Muscle of leg (tissue), 16 donors: Measurements from ENCODE around the gene KCNH2. TPM values are rescaled to one million over a fixed set of nuclear protein-coding genes. Genes with fewer than 3 reads are reported as not detected.
"Not testable (repeated sequence)": the region's sequence is repeated elsewhere in the genome, so short reads cannot be mapped to it uniquely, and the experiment has no call there.

ENCODE experiments used
- DNase-seq: peaks from one replicate; pipeline ENCODE4 v3.0.0; 2013
- H3K27ac ChIP-seq: one replicate; pipeline ENCODE4 v1.5.1; 2013; ENCODE audit warnings: mild to moderate bottlenecking, low read length, control low read depth
- H3K27me3 ChIP-seq: one replicate; pipeline ENCODE4 v1.6.1; 2013; ENCODE audit warnings: low read length; ENCODE audit not compliant: control insufficient read depth, insufficient read depth
- H3K36me3 ChIP-seq: one replicate; pipeline ENCODE4 v1.6.1; 2013; ENCODE audit warnings: low read length; ENCODE audit not compliant: control insufficient read depth, insufficient read depth
- H3K4me1 ChIP-seq: one replicate; pipeline ENCODE4 v1.6.1; 2013; ENCODE audit warnings: low read length; ENCODE audit not compliant: control insufficient read depth, insufficient read depth
- H3K4me3 ChIP-seq: one replicate; pipeline ENCODE4 v1.5.1; 2013; ENCODE audit warnings: low read length, control low read depth
- H3K9me3 ChIP-seq: replicated peaks from 2 replicates; pipeline ENCODE4 v1.6.1; 2013; ENCODE audit warnings: low read depth, low read length; ENCODE audit not compliant: control insufficient read depth
- WGBS: methylation state at CpG from one replicate; pipeline ENCODE4 v1.1.5; 2013; ENCODE audit warnings: missing lambda C conversion rate; ENCODE audit not compliant: insufficient coverage; 5-methylcytosine and 5-hydroxymethylcytosine counted together
- long read RNA-seq, 11 donors: transcript quantifications; one replicate each; lab custom pipeline, GENCODE V29; 2026
- polyA plus RNA-seq, 8 donors: library from polyadenylated mRNA; unstranded; fragments of 120-200 nt; gene quantifications; one replicate each; pipeline versions ENCODE4 v1.2.1 to v1.2.3, GENCODE V29; 2013; ENCODE audit warnings: inconsistent platforms in 1 of 8, low replicate concordance in 1 of 8; ENCODE audit not compliant: insufficient read length in 8 of 8, insufficient read depth in 1 of 8
- total RNA-seq: library from RNA; stranded (reverse); fragments of 120-200 nt; gene quantifications from one replicate; pipeline ENCODE4 v1.2.4, GENCODE V29; 2013

Gene KCNH2
- total RNA-seq: 9.7 TPM
- polyA plus RNA-seq: 10 to 100 TPM; 14.4 to 26.9 (median 20.2) TPM
- long read RNA-seq, donor 1, partial matches to known transcripts: 0 of 2 reads
- long read RNA-seq, donor 1, other reads (novel, unspliced or antisense): 0 of 2 reads
- long read RNA-seq, donor 2: 0 reads
- long read RNA-seq, donor 3, full-length matches to known transcripts: 2 of 2 reads
- long read RNA-seq, donor 3, partial matches to known transcripts: 0 of 2 reads
- long read RNA-seq, donor 3, other reads (novel, unspliced or antisense): 0 of 2 reads
- long read RNA-seq, donor 4, partial matches to known transcripts: 0 of 1 reads
- long read RNA-seq, donor 4, other reads (novel, unspliced or antisense): 0 of 1 reads
- long read RNA-seq, donor 5, full-length matches to known transcripts: 2 of 2 reads
- long read RNA-seq, donor 5, partial matches to known transcripts: 0 of 2 reads
- long read RNA-seq, donor 5, other reads (novel, unspliced or antisense): 0 of 2 reads
- long read RNA-seq, donor 6, partial matches to known transcripts: 0 of 3 reads
- long read RNA-seq, donor 6, other reads (novel, unspliced or antisense): 0 of 3 reads
- long read RNA-seq, donor 7, full-length matches to known transcripts: 3 of 3 reads
- long read RNA-seq, donor 7, partial matches to known transcripts: 0 of 3 reads
- long read RNA-seq, donor 7, other reads (novel, unspliced or antisense): 0 of 3 reads
- long read RNA-seq, donor 8: 0 reads
- long read RNA-seq, donor 9: 0 reads
- long read RNA-seq, donor 10, partial matches to known transcripts: 5 of 6 reads
- long read RNA-seq, donor 10, other reads (novel, unspliced or antisense): 0 of 6 reads
- long read RNA-seq, donor 11: 0 reads

GRCh38 chr7:150978126-150978789, at the start of gene KCNH2:
KCNH2 (minus strand) TSS chr7:150978321; CDS start chr7:150977913, 408 bp downstream.
- under 1% methylated on average over 40 of the region's 81 CpGs for WGBS
- H3K9me3 ChIP-seq: no peaks in the 10 kb centered on the region
- peaks cover 85% of the 10 kb centered on the region for H3K4me1 ChIP-seq
- DNase-seq: peak; percentile 81
- H3K36me3 ChIP-seq: no peaks in the 10 kb centered on the region
- peaks cover 69% of the 10 kb centered on the region for H3K27me3 ChIP-seq
- H3K4me3 ChIP-seq: peak within 1 kb of the TSS; percentile 46
- H3K27ac ChIP-seq: peak within 1 kb of the TSS; percentile 94

GRCh38 chr7:151027728-151028130, 49.6 kb upstream of the KCNH2 start:
- peaks cover 15% of the 10 kb centered on the region for H3K4me1 ChIP-seq
- H3K4me3 ChIP-seq: peak overlapping the region; percentile 81
- WGBS: 5% methylated on average over 11 of the region's 16 CpGs
- DNase-seq, H3K36me3 ChIP-seq, H3K9me3 ChIP-seq, H3K27me3 ChIP-seq: not testable (repeated sequence)
- H3K27ac ChIP-seq: peak overlapping the region; percentile 83

GRCh38 chr7:151026771-151027727, 48.9 kb upstream of the KCNH2 start:
- not testable (repeated sequence) for DNase-seq, H3K4me3 ChIP-seq, H3K9me3 ChIP-seq, H3K36me3 ChIP-seq, H3K27ac ChIP-seq, H3K27me3 ChIP-seq
- H3K4me1 ChIP-seq: peaks cover 15% of the 10 kb centered on the region
- 28% methylated on average over 6 of the region's 19 CpGs for WGBS

- DNase-seq: no peak
- 90% methylated on average over 4 of the region's 4 CpGs for whole genome bisulfite sequencing
- Histone ChIP-seq H3K4me1 (peaks cover 15% of the 10 kb centered on the region), H3K36me3 (peaks cover under 1% of the 10 kb centered on the region), H3K9me3 (no peaks in the 10 kb centered on the region), H3K4me3 (no peak overlapping the region), H3K27me3 (peaks cover 9% of the 10 kb centered on the region), H3K27ac (no peak overlapping the region)
Observed at GRCh38 chr7:151025924-151026671, 48.0 kb upstream of the KCNH2 start.

GRCh38 chr7:151024435-151025056, 46.4 kb upstream of the KCNH2 start, which contains the start of gene ATG9B:
ATG9B (minus strand) TSS chr7:151024494; CDS start chr7:151024423, 71 bp downstream.
- Histone ChIP-seq H3K9me3 (no peaks in the 10 kb centered on the region), H3K27me3 (peaks cover 24% of the 10 kb centered on the region), H3K27ac (no peak within 1 kb of the TSS), H3K4me3 (no peak within 1 kb of the TSS), H3K4me1 (peaks cover 12% of the 10 kb centered on the region), H3K36me3 (no peaks in the 10 kb centered on the region)
- WGBS: 100% methylated on average over 1 of the region's 4 CpGs
- no peak for DNase-seq

- Histone ChIP-seq H3K36me3 (no peaks in the 10 kb centered on the region), H3K4me1 (peaks cover 12% of the 10 kb centered on the region), H3K27ac (no peak overlapping the region), H3K4me3 (no peak overlapping the region), H3K9me3 (no peaks in the 10 kb centered on the region), H3K27me3 (peaks cover 35% of the 10 kb centered on the region)
- WGBS: 20% methylated on average over 1 of the region's 10 CpGs
- no peak for DNase-seq
Observed at GRCh38 chr7:151023232-151023631, 45.1 kb upstream of the KCNH2 start.

- H3K27me3 ChIP-seq: peaks cover 49% of the 10 kb centered on the region
- no peak for DNase-seq
- H3K4me3 ChIP-seq: no peak overlapping the region
- WGBS: 0% methylated on average over 1 of the region's 7 CpGs
- H3K4me1 ChIP-seq: peaks cover 15% of the 10 kb centered on the region
- no peak overlapping the region for H3K27ac ChIP-seq
- H3K9me3 ChIP-seq: no peaks in the 10 kb centered on the region
- H3K36me3 ChIP-seq: no peaks in the 10 kb centered on the region
Observed at GRCh38 chr7:151020231-151020630, 42.1 kb upstream of the KCNH2 start.

GRCh38 chr7:151019130-151019447, 41.0 kb upstream of the KCNH2 start:
- Histone ChIP-seq H3K27ac (no peak overlapping the region), H3K4me1 (peaks cover 24% of the 10 kb centered on the region), H3K36me3 (no peaks in the 10 kb centered on the region), H3K27me3 (peaks cover 50% of the 10 kb centered on the region), H3K4me3 (no peak overlapping the region), H3K9me3 (no peaks in the 10 kb centered on the region)
- no peak for DNase-seq
- 25% methylated on average over 18 of the region's 20 CpGs for WGBS
